ENCODE measurements around the gene SDK1. TPM values are rescaled to one million over a fixed set of nuclear protein-coding genes. Genes with fewer than 3 reads are reported as not detected.

The SDK1 gene
- total and polyA plus RNA-seq, 4 donors = 0.12 to 0.47 (median 0.36) TPM

- Histone ChIP-seq H3K27ac (ENCODE audit: low read depth in 1 of 2, low read length in 2 of 2) (no peak overlapping the region), H3K4me3 (ENCODE audit: low read depth in 1 of 3, low read length in 3 of 3) (no peak overlapping the region), H3K9ac (ENCODE audit: low read depth in 1 of 2, low read length in 2 of 2) (no peak overlapping the region), H3K36me3 (ENCODE audit: control insufficient read depth in 4 of 4, insufficient read depth in 3 of 4, low read depth in 1 of 4, low read length in 3 of 4) (no peaks in the 10 kb centered on the region), H3K27me3 (ENCODE audit: control insufficient read depth in 4 of 4, insufficient read depth in 4 of 4, low read length in 3 of 4) (peaks cover 0 to 2% (median 0%) of the 10 kb centered on the region in 4 donors), H3K9me3 (ENCODE audit: control insufficient read depth in 4 of 4, low read length in 3 of 4) (no peaks in the 10 kb centered on the region), H3K4me1 (ENCODE audit: control insufficient read depth in 4 of 4, insufficient read depth in 4 of 4, low read length in 3 of 4) (no peaks in the 10 kb centered on the region)
- TF ChIP-seq TAF1 (conservative IDR thresholded peaks at IDR 0.05) (no peak), JUND (IDR thresholded peaks at IDR 0.05) (no peak), HNF4G (IDR thresholded peaks at IDR 0.05) (no peak), SP1 (IDR thresholded peaks at IDR 0.05) (no peak), FOXA2 (IDR thresholded peaks at IDR 0.05) (no peak), RAD21 (IDR thresholded peaks at IDR 0.05) (no peak), HNF4A (conservative IDR thresholded peaks at IDR 0.05) (no peak), FOXA1 (IDR thresholded peaks at IDR 0.05) (no peak), YY1 (IDR thresholded peaks at IDR 0.05) (no peak), NR2F2 (IDR thresholded peaks at IDR 0.05) (no peak), EGR1 (IDR thresholded peaks at IDR 0.05; ENCODE audit: low read depth in 2 of 2) (no peak), GABPA (IDR thresholded peaks at IDR 0.05 in 1 of 2, conservative IDR thresholded peaks at IDR 0.05 in 1 of 2) (no peak), RXRA (IDR thresholded peaks at IDR 0.05) (no peak)
- TF ChIP-seq, protein P1, sequence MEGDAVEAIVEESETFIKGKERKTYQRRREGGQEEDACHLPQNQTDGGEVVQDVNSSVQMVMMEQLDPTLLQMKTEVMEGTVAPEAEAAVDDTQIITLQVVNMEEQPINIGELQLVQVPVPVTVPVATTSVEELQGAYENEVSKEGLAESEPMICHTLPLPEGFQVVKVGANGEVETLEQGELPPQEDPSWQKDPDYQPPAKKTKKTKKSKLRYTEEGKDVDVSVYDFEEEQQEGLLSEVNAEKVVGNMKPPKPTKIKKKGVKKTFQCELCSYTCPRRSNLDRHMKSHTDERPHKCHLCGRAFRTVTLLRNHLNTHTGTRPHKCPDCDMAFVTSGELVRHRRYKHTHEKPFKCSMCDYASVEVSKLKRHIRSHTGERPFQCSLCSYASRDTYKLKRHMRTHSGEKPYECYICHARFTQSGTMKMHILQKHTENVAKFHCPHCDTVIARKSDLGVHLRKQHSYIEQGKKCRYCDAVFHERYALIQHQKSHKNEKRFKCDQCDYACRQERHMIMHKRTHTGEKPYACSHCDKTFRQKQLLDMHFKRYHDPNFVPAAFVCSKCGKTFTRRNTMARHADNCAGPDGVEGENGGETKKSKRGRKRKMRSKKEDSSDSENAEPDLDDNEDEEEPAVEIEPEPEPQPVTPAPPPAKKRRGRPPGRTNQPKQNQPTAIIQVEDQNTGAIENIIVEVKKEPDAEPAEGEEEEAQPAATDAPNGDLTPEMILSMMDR (IDR thresholded peaks at IDR 0.05; ENCODE audit: low read depth, low read length, missing input control) = no peak
- TF ChIP-seq, protein P2, sequence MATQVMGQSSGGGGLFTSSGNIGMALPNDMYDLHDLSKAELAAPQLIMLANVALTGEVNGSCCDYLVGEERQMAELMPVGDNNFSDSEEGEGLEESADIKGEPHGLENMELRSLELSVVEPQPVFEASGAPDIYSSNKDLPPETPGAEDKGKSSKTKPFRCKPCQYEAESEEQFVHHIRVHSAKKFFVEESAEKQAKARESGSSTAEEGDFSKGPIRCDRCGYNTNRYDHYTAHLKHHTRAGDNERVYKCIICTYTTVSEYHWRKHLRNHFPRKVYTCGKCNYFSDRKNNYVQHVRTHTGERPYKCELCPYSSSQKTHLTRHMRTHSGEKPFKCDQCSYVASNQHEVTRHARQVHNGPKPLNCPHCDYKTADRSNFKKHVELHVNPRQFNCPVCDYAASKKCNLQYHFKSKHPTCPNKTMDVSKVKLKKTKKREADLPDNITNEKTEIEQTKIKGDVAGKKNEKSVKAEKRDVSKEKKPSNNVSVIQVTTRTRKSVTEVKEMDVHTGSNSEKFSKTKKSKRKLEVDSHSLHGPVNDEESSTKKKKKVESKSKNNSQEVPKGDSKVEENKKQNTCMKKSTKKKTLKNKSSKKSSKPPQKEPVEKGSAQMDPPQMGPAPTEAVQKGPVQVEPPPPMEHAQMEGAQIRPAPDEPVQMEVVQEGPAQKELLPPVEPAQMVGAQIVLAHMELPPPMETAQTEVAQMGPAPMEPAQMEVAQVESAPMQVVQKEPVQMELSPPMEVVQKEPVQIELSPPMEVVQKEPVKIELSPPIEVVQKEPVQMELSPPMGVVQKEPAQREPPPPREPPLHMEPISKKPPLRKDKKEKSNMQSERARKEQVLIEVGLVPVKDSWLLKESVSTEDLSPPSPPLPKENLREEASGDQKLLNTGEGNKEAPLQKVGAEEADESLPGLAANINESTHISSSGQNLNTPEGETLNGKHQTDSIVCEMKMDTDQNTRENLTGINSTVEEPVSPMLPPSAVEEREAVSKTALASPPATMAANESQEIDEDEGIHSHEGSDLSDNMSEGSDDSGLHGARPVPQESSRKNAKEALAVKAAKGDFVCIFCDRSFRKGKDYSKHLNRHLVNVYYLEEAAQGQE (IDR thresholded peaks at IDR 0.05) = no peak
- TF ChIP-seq, protein P3, sequence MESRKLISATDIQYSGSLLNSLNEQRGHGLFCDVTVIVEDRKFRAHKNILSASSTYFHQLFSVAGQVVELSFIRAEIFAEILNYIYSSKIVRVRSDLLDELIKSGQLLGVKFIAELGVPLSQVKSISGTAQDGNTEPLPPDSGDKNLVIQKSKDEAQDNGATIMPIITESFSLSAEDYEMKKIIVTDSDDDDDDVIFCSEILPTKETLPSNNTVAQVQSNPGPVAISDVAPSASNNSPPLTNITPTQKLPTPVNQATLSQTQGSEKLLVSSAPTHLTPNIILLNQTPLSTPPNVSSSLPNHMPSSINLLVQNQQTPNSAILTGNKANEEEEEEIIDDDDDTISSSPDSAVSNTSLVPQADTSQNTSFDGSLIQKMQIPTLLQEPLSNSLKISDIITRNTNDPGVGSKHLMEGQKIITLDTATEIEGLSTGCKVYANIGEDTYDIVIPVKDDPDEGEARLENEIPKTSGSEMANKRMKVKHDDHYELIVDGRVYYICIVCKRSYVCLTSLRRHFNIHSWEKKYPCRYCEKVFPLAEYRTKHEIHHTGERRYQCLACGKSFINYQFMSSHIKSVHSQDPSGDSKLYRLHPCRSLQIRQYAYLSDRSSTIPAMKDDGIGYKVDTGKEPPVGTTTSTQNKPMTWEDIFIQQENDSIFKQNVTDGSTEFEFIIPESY (IDR thresholded peaks at IDR 0.05) = no peak
- TF ChIP-seq, protein P4, sequence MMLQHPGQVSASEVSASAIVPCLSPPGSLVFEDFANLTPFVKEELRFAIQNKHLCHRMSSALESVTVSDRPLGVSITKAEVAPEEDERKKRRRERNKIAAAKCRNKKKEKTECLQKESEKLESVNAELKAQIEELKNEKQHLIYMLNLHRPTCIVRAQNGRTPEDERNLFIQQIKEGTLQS (IDR thresholded peaks at IDR 0.05) = no peak
- 87% methylated on average over 4 of the region's 4 CpGs for WGBS
- DNase-seq (ENCODE audit: low spot score) = no peak
Measured at GRCh38 chr7:3887096-3887690, 586.1 kb downstream of the SDK1 start.

All from liver (tissue), 9 donors.